ENCODE results near the gene ITIH3.

The ITIH3 gene

DNA sequence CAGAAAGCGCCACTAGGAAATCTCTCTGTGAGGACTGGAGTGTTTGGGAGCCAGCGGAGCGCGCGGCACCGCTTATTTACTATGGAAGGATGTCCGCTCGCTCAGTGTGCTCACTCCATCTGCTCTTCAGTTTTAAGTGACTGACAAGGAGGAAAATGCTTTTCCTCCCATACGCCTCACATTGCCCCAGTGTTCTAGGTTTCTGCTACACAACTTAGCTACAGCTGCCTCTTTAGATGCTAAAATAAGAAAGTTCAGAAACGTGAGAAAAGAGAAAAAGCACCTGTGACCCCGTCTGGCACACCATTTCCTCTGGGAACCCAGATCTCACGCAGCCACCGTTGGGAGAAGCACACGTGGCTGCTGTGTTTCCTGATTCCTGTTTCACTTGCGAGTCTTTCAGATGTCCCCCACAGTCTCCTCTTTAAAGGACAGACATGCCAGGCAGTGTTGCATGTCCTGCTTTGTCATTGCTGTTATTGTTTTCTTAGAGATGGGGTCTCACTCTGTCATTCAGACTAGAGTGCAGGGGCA, 51.9 kb downstream of the ITIH3 start:
- no peak for DNase-seq

DNA sequence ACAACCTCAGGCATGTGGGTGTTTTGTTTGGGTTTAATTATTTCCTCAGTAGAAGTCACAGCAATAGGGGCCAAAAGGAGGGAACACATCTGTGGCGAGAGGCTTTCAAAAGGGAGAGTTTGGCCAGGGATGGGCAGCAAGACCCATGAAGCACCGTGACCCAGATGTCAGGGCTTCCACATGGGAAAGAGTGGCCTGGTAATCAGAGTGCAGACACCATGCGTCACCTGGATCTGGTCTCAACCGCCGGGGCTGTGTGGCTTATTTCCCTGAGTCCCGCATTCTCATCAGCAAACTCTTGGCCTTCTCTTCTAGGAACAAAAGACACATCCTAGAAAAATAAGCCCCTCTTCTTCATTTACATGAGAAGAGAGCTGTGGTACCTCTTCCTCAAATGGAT, 52.6 kb downstream of the ITIH3 start:
- DNase-seq = no peak

DNA sequence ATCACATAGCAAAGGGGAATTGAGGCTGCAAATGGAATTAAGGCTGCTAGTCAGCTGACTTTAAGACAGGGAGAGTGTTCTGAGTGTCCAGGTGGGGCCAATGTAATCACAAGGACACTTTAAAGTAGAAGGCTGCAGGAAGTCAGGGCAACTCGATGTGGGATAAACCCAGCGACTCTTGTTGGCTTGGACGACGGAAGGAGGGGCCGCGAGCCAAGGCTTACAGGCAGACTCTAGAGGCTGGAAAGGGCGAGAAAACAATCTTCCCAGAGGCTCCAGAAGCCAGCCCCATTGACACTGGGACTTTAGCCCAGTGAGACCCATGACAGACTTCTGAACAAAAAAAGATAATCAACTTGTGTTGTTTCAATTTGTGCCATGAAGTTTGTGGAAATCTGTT, 53.1 kb downstream of the ITIH3 start:
- DNase-seq = no peak

DNA sequence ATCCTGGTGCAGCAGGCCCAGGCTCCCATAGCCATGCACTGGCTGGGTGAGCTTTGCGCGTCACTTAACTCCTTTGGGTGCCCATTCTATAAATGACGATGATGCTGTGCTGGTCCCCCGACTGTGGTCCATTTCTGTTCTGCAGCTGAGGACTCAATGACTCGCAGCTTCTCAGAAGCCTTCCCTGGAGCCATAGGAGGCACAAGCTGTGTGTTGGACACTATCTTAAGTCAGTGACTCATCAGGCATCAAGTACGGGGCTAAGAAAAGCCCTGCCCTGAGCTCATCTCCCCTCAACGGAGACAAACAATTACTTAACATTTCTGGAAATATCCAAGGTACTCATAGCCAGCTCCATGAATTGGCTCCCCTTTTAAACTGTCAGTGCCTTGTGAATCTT, 54.0 kb downstream of the ITIH3 start:
- DNase-seq = no peak

DNA sequence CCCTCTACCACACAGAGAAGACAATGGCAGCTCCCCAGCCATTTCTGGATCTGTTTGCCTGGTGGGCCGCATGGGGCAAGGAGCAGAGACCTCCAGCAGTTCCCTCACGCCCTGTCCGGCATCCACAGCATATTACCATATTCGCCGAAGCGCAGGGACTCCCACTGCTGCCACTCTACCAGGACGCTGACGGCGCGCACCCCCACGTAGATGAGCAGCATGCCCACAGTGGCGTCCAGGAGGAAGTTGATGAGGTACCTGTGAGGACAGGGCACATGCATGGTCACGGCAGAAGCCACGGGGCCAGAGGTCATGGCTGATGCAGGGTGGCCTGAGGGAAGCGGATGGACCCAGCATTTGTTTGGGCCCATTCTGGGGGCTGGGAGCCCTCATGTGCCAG, 55.1 kb downstream of the ITIH3 start:
- DNase-seq = no peak

DNA sequence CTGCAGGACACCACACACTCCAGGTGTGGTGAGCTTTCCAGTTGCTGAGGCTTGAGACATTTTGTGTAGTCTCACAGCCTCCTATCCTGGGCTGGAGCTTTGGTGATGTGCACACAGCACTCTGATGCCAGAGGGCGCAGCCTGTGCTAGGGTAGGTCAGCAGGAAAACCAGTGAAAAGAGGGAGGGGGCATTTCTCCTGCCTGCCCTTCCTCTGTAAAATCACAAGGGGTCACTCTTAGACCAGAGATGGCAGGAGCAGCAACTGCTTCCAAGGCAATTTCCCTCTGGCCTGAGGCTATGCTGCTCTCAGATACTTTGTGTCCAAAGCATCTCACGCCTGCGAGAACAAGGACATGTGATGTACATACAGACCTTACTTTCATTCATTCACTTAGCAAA, 56.8 kb downstream of the ITIH3 start:
- no peak for DNase-seq

DNA sequence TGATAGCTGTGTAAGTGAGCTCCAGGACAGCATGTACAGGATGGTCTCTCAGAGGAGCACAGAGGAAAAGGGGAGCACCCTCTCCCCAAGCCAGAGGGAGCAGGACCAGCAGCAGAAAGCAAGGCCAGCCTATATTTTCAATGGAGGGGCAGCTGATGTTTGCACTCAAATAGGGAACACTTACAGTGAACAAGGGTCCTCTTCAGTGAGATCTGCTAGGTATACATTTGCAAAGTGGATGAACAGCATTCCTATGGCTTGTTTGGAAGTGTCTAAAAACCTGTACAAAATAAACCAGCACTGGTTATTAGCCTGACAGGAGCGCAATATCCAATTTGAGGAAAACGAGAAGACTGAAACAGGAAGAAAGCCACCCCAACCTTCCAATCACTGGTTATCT, 57.8 kb downstream of the ITIH3 start:
- no peak for DNase-seq

DNA sequence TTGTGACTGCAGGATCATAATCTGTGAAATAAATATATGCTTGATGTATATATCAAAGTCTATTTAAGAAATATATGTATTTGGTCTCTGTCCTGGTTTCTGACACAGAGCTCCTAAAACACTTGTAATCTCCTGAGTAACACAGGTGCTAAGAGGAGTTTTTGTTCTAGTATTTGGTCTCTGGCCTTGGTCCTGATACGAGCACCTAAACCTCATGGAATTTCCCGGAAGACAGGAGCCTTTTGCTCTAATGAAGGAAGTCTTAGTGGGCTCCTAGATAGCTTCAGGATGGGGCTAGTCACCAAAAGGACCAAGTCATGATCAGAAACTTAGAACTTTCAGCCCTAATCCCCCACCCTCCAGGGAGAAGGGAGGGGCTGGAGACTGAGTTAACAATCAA, 59.4 kb downstream of the ITIH3 start:
- DNase-seq = no peak

DNA sequence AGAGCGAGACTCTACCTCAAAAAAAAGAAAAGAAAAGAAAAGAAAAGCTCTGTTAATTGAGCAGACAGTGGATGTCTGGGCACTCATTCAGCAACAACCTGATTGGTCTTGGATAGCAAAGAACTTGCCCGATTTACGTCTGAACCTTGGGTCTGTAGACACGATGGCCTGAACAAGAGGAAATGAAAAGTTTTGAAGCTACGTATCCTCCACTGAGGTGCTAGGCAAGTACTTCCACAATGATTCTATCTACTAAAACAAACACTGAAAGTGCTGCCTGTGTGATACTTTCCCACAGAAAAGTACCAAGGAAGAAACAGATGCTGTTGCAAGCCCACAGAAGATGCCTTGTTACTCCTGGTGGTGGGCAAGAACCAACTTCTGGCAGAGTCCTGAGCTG, 62.1 kb downstream of the ITIH3 start:
- no peak for DNase-seq

DNA sequence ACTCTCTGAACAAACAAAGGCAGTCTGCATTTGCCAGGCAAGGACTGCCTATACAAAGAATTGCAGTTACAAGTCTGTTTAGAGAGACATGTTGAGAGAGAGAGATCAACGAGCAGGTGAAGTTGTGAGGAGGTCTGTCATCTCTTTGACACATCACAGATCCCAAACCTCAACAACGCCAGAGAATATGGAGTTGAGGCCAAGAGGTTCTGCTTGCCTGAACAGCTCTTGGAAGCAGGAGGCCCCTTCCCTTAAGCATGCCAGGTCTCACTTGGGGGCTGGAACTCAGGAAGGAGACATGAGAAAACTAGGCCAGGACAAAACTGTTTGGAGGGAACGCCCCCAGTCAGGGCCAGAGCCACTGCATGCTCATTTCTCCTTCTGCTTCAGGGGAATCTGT, 62.5 kb downstream of the ITIH3 start:
- no peak for DNase-seq

DNA sequence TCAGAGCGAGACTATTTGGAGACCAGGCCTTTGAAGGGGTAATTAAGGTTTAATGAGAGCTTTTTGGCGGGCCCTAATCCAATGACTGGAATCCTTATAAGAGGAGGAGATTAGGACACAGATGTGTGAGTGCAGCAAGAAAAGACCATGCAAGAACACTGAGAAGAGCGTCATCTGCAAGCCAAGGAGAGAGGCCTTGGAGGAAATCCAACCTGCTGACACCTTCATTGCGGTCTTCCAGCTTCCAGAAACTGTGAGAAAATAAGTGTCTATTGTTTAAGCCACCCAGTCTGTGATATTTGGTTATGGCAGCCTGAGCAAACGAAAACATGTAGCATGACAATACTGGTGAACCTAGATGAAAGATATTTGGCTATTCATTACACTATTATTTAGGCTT, 63.3 kb downstream of the ITIH3 start:
- no peak for DNase-seq
